ENCODE measurements around the gene CPNE2.

CPNE2 gene

DNA sequence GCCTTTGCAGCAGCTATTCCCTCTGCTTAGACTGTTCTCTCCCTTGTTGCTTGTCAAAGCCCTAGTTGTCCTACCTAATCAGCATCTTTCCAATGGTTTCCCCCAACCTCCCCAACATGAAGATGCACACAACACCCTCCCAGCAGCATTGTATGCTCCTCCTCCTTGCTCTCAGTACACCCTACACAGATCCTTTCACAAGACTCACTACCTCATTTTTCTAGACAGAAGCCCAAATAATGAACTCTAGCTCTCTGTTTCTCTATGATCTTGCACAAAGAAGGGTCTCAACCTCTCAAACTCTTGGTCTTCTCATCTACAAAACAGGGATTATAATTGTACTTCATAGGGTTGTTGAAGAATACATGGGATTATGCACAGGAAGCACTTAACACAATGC, 74.1 kb downstream of the CPNE2 start:
- DNase-seq, result no peak
- Histone ChIP-seq H3K4me1 (peaks cover 5% of the 10 kb centered on the region; the same call in 1 of the 2 replicates), H3K9me3 (no peaks in the 10 kb centered on the region), H3K27me3 (no peaks in the 10 kb centered on the region), H3K36me3 (peaks cover 65% of the 10 kb centered on the region), H3K4me3 (ENCODE audit: low read depth, low read length) (no peak overlapping the region)
- TF ChIP-seq, protein P1, sequence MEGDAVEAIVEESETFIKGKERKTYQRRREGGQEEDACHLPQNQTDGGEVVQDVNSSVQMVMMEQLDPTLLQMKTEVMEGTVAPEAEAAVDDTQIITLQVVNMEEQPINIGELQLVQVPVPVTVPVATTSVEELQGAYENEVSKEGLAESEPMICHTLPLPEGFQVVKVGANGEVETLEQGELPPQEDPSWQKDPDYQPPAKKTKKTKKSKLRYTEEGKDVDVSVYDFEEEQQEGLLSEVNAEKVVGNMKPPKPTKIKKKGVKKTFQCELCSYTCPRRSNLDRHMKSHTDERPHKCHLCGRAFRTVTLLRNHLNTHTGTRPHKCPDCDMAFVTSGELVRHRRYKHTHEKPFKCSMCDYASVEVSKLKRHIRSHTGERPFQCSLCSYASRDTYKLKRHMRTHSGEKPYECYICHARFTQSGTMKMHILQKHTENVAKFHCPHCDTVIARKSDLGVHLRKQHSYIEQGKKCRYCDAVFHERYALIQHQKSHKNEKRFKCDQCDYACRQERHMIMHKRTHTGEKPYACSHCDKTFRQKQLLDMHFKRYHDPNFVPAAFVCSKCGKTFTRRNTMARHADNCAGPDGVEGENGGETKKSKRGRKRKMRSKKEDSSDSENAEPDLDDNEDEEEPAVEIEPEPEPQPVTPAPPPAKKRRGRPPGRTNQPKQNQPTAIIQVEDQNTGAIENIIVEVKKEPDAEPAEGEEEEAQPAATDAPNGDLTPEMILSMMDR (IDR thresholded peaks at IDR 0.05; ENCODE audit: low read depth, low read length), result no peak

DNA sequence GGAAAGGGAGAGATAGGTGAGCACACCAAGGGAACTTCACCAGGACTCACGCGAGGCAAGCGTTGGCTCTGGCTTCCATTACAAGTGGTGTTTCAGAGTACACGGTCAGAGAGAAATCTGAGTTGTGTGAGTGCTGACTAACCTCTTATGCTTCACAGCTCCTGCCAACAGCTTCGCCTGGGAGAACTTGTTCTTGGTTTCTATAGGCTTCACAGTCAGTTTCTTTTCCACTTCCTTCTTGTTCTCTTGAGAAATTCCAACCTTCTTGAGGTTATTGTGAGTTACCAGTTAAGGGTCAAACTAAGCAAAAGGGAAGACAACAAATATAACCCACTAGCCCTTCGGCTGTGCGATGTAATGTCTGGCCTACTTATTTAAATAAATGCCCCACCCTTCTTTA, 74.6 kb downstream of the CPNE2 start:
- no peak for DNase-seq
- peaks cover 5% of the 10 kb centered on the region; the same call in 1 of the 2 replicates for H3K4me1 ChIP-seq
- no peak overlapping the region for H3K4me3 ChIP-seq (ENCODE audit: low read depth, low read length)
- no peaks in the 10 kb centered on the region for H3K27me3 ChIP-seq
- TF ChIP-seq, protein P1 (IDR thresholded peaks at IDR 0.05; ENCODE audit: low read depth, low read length), result no peak
- H3K9me3 ChIP-seq, result no peaks in the 10 kb centered on the region
- peaks cover 70% of the 10 kb centered on the region for H3K36me3 ChIP-seq

DNA sequence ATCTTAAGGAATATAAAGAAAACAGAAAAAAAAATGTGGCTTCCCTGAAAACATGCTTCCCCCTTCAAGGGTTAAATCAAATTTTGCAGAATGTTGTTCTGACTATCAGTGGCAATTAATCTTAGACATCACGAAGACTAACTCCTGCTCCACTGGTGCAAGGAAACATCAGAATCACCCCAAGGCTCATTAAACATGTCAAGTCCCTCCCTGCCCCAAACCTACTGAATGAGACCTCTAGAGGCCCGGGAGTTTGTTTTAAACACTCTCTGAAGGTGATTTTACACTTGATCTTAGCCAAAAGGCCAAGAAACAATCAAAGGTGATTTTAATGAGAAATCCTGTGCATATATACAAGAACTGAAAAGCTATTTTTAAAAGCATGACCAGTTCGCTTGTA, 75.2 kb downstream of the CPNE2 start:
- no peak for DNase-seq
- TF ChIP-seq, protein P1 (IDR thresholded peaks at IDR 0.05; ENCODE audit: low read depth, low read length), result no peak
- no peaks in the 10 kb centered on the region for H3K27me3 ChIP-seq
- no peak overlapping the region for H3K4me3 ChIP-seq (ENCODE audit: low read depth, low read length)
- H3K4me1 ChIP-seq, result peaks cover 5% of the 10 kb centered on the region; the same call in 1 of the 2 replicates
- peaks cover 74% of the 10 kb centered on the region for H3K36me3 ChIP-seq
- H3K9me3 ChIP-seq, result no peaks in the 10 kb centered on the region

DNA sequence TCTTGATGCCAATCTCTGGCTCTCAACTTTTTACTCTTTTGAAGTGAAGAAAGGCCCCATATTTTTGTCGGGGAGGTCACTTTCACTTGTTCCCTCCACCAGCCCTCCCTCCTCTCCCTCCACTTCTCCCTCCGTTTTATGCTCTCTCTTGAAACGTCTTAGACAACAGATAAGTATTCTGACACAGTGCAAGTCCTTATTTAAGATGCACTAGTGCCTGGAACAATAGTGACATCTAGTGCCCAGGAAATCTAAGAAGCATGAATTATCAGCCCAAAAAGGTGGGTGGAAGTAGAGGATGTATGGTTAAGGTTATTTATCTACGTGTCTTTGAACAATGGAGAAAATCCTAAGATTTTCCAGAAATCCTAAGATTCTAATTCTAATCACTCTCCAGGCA, 75.6 kb downstream of the CPNE2 start:
- peaks cover 75% of the 10 kb centered on the region for H3K36me3 ChIP-seq
- H3K4me3 ChIP-seq (ENCODE audit: low read depth, low read length), result no peak overlapping the region
- H3K9me3 ChIP-seq, result no peaks in the 10 kb centered on the region
- TF ChIP-seq, protein P1 (IDR thresholded peaks at IDR 0.05; ENCODE audit: low read depth, low read length), result peak; percentile 77
- no peaks in the 10 kb centered on the region for H3K27me3 ChIP-seq
- H3K4me1 ChIP-seq, result peaks cover 5% of the 10 kb centered on the region; the same call in 1 of the 2 replicates
- no peak for DNase-seq

DNA sequence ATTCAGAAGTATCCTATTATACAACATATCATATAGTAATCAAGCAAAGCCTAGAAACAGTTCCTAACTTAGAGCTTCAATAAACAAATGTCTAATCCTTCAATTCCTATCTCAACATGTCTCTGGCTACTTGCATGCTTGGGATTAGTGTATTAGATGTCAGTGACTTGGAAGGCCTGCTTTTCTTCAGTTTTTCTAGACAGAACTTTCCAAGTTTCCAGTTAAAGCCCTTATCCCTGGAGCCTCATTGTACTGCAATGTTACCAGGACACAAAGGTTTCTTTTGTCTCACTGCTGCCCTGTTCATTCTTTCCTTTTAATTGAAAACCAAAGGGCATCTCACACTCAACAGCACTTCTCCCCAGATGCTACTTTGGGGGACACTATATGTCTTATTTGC, 76.9 kb downstream of the CPNE2 start:
- Histone ChIP-seq H3K27me3 (no peaks in the 10 kb centered on the region), H3K9me3 (no peaks in the 10 kb centered on the region), H3K4me1 (peaks cover 5% of the 10 kb centered on the region; the same call in 1 of the 2 replicates), H3K36me3 (peaks cover 68% of the 10 kb centered on the region), H3K4me3 (ENCODE audit: low read depth, low read length) (no peak overlapping the region)
- TF ChIP-seq, protein P1 (IDR thresholded peaks at IDR 0.05; ENCODE audit: low read depth, low read length), result no peak
- no peak for DNase-seq

DNA sequence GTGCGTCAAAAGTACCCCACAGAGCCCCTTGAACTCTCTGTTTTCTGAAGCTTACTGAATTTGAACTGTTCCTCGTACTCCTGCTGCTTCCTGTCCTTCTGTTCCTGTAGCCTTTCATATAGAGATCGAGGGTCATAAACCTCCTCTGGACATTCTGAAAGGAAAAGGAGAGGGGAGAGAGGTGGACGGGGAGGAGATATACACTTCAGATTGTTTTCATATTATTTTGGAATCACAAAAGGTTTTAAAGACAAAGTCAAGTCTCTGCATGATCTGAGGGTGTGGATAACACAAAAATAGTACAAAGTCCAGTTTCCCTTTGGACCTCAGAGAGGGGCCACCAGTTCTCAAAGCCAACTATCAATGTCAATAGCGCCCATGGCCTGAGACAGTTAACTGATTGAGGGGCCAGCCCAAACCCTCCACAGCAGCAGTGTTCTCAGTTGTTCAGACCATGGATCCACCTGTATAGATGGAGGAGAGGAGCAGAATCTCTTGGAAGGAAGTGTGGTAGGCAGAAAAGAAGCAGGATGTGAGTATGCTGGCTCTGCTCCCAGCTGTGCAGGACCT, 80.4 kb downstream of the CPNE2 start:
- Histone ChIP-seq H3K36me3 (peaks cover 41% of the 10 kb centered on the region), H3K9me3 (no peaks in the 10 kb centered on the region), H3K4me1 (peaks cover 1% of the 10 kb centered on the region; the same call in 1 of the 2 replicates), H3K27me3 (no peaks in the 10 kb centered on the region), H3K4me3 (ENCODE audit: low read depth, low read length) (no peak overlapping the region)
- DNase-seq, result no peak
- TF ChIP-seq, protein P1 (IDR thresholded peaks at IDR 0.05; ENCODE audit: low read depth, low read length), result no peak

Data from BE2C (cell line).